GM21717 (cell line): Measurements from ENCODE around the gene CDC42EP2.

Experiments used
- ATAC-seq: cut with Tn5 transposase; IDR thresholded peaks from one replicate; pipeline ENCODE4 v1.9.1; 2021; ENCODE audit warnings: mild to moderate bottlenecking, moderate library complexity; ENCODE audit not compliant: unreplicated experiment

CDC42EP2 gene

GRCh38 chr11:65297026-65297672, 17.5 kb upstream of the CDC42EP2 start:
- ATAC-seq: no peak

- no peak for ATAC-seq
These were observed 16.5 kb upstream of the CDC42EP2 start for GRCh38 chr11:65298131-65298535.

- ATAC-seq: no peak
These were observed 15.9 kb upstream of the CDC42EP2 start for GRCh38 chr11:65298655-65299179.

DNA sequence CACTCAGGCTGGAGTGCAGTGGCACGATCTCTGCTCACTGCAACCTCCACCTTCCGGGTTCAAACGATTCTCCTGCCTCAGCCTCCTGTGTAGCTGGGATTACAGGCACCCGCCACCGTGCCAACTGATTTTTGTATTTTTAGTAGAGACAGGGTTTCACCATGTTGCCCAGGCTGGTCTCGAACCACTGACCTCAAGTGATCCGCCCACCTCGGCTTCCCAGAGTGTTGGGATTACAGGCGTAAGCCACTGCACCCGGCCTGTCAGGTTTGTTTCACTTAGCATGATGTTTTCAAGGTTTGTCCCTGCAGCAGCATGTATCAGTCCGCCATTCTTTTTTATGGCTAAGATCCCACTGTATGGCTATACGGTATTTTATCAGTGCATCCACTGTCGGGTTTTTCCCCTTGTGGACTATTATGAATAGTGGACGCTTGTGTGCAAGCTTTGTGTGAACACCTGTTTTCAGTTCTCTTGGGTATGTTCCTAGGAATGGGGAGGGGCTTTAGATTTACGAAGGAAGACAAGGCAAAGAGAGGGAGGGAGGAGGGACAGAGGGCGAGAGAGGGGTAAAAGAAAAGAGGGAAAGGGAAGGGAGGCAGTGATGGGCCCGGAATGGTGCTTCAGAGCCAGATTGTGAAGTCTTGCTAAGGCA, 13.9 kb upstream of the CDC42EP2 start:
- no peak for ATAC-seq

DNA sequence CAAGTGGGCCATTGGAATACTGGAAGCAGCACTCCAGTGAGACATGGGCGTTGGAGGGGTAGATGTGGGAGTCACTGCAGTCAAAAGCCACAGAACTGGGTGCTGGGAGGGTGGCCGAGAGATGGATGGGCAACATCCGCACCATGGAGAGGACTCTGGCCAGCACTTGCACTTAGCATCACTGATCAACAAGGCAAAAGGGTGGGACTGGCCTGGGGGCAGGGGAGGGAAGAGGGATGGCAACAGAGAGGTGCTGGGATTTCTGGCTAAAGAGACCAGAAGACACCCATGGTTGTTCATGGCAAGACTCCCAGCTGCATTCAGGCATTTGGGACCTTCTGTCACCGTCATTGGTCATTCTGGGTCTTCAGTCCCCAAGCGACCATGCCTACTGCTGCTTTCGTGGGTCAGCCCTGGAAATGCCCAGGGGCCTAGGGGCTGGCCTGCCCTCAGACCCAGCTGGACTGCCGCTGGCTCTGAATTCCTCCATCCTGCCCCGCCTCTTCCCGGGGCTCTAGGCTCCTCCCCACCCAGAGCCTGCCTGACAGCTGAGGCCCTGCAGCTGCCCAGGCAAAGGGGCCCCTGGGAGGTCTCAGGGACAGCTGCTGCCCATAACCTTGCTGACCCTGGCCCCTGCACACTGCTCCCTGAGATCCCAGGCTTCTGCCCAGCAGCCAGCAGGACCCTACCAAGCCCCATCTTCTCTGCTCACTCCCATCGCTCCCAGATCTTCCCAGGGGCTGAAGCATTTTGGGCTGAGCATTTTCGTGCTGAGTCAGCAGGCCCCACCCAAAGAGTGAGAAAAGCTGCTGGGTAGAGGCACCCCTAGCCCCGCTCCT, 13.0 kb upstream of the CDC42EP2 start:
- no peak for ATAC-seq

DNA sequence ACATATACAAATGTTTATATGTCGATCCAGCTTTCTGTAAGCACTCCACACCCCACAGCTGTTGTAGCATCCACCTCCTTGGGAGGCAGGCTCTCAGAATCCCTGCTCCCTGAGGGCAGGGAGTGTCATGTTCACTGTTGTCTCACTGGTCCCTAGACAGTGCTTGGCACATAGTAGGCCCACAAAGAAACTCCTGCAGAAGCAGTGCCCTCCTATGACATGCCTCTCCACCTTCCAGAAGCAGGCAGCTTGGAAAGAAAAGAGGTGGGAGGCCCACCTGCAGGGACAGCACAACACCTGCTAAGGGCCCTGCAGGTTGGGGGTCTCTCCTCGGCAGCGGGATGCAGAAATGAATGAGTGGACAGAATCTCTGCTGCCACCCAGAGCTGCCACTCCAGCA, 11.1 kb upstream of the CDC42EP2 start:
- ATAC-seq: no peak

GRCh38 chr11:65304110-65304509, 10.6 kb upstream of the CDC42EP2 start:
- no peak for ATAC-seq

- ATAC-seq: no peak
These were observed 10.1 kb upstream of the CDC42EP2 start for GRCh38 chr11:65304613-65305012.

- ATAC-seq: no peak
These were observed 9.0 kb upstream of the CDC42EP2 start for GRCh38 chr11:65305501-65306268.

GRCh38 chr11:65307298-65308229, 7.1 kb upstream of the CDC42EP2 start:
- ATAC-seq: no peak

DNA sequence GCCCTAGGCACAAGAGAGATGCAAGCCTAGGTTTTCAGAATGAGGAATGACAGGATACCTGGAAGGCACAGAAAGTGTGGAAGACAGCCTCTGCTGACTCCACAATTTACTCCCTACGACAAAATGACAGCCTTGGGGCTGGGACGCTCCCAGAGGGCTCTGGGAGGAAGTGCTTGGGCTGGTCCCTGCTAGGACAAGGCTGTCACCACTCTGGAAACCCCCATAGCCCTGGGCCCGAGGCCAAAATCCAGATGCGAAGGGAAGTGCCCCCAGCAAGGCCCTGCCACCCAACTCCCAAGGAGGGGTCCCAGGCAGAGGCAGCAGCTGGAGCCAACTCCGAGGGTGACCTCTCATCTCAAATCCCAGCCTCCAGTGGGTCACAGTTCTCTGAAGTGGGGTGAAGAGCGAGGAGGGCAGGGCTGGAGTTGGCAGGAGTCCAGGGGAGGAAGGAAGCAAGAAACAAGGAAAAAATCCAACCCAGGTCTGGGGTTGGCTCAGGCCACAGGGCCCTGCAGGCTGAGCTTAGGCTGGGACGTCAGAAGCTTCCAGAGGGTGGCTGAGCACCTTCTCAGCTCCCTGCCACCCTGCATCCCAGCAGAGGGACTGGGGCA, 6.3 kb upstream of the CDC42EP2 start:
- ATAC-seq: no peak

- no peak for ATAC-seq
These were observed 5.7 kb upstream of the CDC42EP2 start for GRCh38 chr11:65309006-65309405.

DNA sequence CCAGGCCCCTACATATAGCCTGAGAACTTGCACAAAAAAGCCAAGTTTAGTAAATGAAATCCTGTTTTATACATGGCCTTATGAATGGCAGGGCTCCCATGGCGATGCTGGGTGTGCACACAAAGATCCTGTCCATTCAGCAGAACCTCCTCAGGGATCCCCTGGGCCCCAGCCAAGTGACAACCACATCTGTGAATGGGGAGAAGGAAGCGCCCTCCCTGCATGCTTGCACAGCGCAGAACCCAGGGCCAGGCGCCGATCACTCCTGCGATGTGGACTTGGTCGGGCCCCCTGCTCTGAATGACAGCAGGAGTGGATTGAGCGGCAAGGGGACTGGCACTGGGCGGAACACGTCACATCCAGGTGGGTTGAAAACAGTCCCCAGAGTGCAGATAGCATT, 4.5 kb upstream of the CDC42EP2 start:
- ATAC-seq: no peak

GRCh38 chr11:65310736-65311135, 3.9 kb upstream of the CDC42EP2 start:
- no peak for ATAC-seq

DNA sequence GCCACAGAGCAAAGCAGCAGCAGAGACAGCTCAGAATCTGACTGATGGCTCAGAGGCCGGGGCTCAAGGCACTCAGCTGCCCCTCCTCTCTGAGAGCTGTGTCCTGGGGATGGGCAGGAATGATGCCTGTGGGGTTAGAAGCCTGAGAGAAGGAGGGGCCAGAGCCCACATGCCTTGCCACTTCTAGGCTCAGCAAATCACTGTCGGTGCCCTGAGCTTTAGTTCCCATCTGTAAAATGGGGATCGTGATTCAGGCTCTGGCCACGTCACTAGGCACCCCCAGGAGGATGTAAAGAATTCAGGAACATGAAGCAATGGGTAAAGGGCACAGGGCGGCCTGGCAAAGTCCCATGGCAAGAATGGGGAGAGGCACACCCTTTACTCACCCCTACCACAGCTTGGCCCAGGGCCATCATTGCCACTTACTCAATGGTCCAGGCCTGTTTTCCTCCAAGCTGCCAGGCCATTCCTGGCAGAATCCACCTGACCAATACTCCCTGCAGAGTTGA, 3.4 kb upstream of the CDC42EP2 start:
- no peak for ATAC-seq

GRCh38 chr11:65315204-65315865, 669 bp downstream of the CDC42EP2 start:
- no peak for ATAC-seq

DNA sequence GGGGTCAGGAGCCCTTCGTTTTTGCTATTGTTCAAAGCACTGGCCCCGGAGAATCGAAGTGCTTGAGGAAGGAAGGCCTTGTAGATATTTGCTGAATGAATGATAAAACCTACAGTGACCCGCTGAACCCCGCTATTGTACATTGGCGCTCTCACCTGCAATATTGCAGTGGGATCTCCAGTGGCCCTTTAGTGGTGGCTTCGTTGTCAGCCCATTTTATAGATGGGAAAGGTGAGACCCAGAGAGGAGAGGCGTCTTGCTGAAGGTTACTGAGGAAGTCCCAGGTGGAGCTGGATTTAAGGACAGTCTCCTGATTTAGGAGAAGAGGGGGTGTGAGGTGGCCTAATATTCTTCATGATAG, 1.2 kb downstream of the CDC42EP2 start:
- ATAC-seq: no peak

DNA sequence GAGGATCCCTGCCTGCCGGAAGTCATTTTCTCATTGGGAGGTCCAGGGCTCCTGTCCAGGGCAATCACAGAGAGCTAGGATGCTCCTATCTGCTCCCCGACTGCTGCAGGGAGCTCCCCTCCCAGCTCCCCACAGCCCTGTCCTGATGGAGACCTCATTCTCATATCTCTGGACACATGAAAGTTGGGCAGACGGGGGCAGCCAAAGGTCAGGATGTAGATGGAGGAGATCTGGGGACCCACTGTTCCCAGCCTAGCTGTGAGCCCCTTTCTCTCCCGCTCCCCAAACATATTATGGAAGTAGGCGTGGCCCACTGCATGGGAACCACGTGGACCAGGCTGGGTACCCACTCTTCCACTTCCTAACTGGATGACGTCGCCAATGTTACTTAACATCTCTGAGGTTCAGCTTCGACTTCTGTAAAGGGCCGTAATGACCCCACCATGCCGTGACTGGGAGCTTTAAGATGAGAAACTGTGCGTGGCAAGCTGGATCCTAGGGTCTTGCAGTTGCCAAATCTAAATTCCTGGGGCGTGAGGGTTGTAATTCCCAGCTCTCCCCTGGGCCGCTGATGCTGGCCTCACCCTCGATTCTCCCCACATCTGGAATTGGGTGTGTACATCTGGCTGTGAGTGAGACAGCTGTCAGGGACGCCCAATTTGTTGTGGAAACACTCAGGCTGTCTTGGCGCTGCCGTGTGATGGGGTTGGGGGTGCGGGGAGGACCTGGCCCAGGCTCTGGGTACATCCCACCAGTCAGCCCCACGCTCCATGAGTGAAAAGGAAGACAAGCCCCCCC, 1.8 kb downstream of the CDC42EP2 start:
- no peak for ATAC-seq
